ENCODE data around the gene ARFGEF2.
"Not testable (repeated sequence)": the region's sequence is repeated elsewhere in the genome, so short reads cannot be mapped to it uniquely, and the experiment has no call there.

Gene ARFGEF2

GRCh38 chr20:48921168-48921882, at the start of gene ARFGEF2:
Gene ARFGEF2 (plus strand): TSS chr20:48921711. CDS start chr20:48921890, 179 bp downstream.
- peak; percentile 94 for DNase-seq

- DNase-seq = no peak
Measured at GRCh38 chr20:48875233-48875913, 46.1 kb upstream of the ARFGEF2 start.

GRCh38 chr20:48875914-48876240, 45.6 kb upstream of the ARFGEF2 start:
- DNase-seq = no peak

GRCh38 chr20:48877304-48877703, 44.2 kb upstream of the ARFGEF2 start:
- DNase-seq = no peak

- DNase-seq = no peak
Measured at GRCh38 chr20:48878534-48879248, 42.8 kb upstream of the ARFGEF2 start.

GRCh38 chr20:48879612-48880245, 41.8 kb upstream of the ARFGEF2 start:
- DNase-seq = no peak

GRCh38 chr20:48880331-48880730, 41.2 kb upstream of the ARFGEF2 start:
- no peak for DNase-seq

GRCh38 chr20:48880981-48881657, 40.4 kb upstream of the ARFGEF2 start:
- DNase-seq = no peak

GRCh38 chr20:48885237-48885636, 36.3 kb upstream of the ARFGEF2 start:
- no peak for DNase-seq

- DNase-seq = no peak
Measured at GRCh38 chr20:48886194-48886593, 35.3 kb upstream of the ARFGEF2 start.

- DNase-seq = no peak
Measured at GRCh38 chr20:48886811-48887210, 34.7 kb upstream of the ARFGEF2 start.

- DNase-seq = not testable (repeated sequence)
Measured at GRCh38 chr20:48888517-48888916, 33.0 kb upstream of the ARFGEF2 start.

- no peak for DNase-seq
Measured at GRCh38 chr20:48889140-48889790, 32.2 kb upstream of the ARFGEF2 start.

- DNase-seq = no peak
Measured at GRCh38 chr20:48891235-48892048, 30.1 kb upstream of the ARFGEF2 start.

GRCh38 chr20:48892049-48892470, 29.5 kb upstream of the ARFGEF2 start:
- DNase-seq = no peak

- DNase-seq = peak; percentile 56
Measured at GRCh38 chr20:48892891-48893290, 28.6 kb upstream of the ARFGEF2 start.

- no peak for DNase-seq
Measured at GRCh38 chr20:48893374-48893773, 28.1 kb upstream of the ARFGEF2 start.

GRCh38 chr20:48897305-48898010, 24.1 kb upstream of the ARFGEF2 start:
- DNase-seq = no peak

- no peak for DNase-seq
Measured at GRCh38 chr20:48898210-48898609, 23.3 kb upstream of the ARFGEF2 start.

- DNase-seq = no peak
Measured at GRCh38 chr20:48898896-48899530, 22.5 kb upstream of the ARFGEF2 start.
